ENCODE results near the gene ZWILCH.
"Not testable (repeated sequence)": the region's sequence is repeated elsewhere in the genome, so short reads cannot be mapped to it uniquely, and the experiment has no call there.

ZWILCH gene

GRCh38 chr15:66488525-66488924 lies 16.6 kb upstream of the ZWILCH start:
- DNase-seq (ENCODE audit: low spot score): no peak

GRCh38 chr15:66489179-66489791 lies 15.8 kb upstream of the ZWILCH start:
- no peak for DNase-seq (ENCODE audit: low spot score)

GRCh38 chr15:66491846-66492245 lies 13.3 kb upstream of the ZWILCH start:
- DNase-seq (ENCODE audit: low spot score): no peak

- DNase-seq (ENCODE audit: low spot score): no peak
These were observed 10.9 kb upstream of the ZWILCH start for GRCh38 chr15:66494262-66494661.

- DNase-seq (ENCODE audit: low spot score): no peak
These were observed 8.1 kb upstream of the ZWILCH start for GRCh38 chr15:66496951-66497501.

- DNase-seq (ENCODE audit: low spot score): peak; percentile 90
These were observed 7.3 kb upstream of the ZWILCH start, which contains the start of gene SNAPC5 for GRCh38 chr15:66497502-66498455. Gene SNAPC5, minus strand, starts transcription at chr15:66497762. Its CDS starts 31 bp downstream, at chr15:66497731.

- peak; percentile 19 for DNase-seq (ENCODE audit: low spot score)
These were observed 6.4 kb upstream of the ZWILCH start for GRCh38 chr15:66498501-66499386.

GRCh38 chr15:66500346-66500745 lies 4.8 kb upstream of the ZWILCH start:
- not testable (repeated sequence) for DNase-seq (ENCODE audit: low spot score)

- no peak for DNase-seq (ENCODE audit: low spot score)
These were observed 2.6 kb upstream of the ZWILCH start for GRCh38 chr15:66502491-66502890.

- DNase-seq (ENCODE audit: low spot score): not testable (repeated sequence)
These were observed 2.0 kb upstream of the ZWILCH start for GRCh38 chr15:66503041-66503648.

GRCh38 chr15:66503780-66504562 lies 1.2 kb upstream of the ZWILCH start:
- no peak for DNase-seq (ENCODE audit: low spot score)

GRCh38 chr15:66505430-66505811 lies 295 bp downstream of the ZWILCH start:
- DNase-seq (ENCODE audit: low spot score): no peak

- DNase-seq (ENCODE audit: low spot score): no peak
These were observed 692 bp downstream of the ZWILCH start for GRCh38 chr15:66505818-66506217.

GRCh38 chr15:66508293-66508883 lies 3.3 kb downstream of the ZWILCH start:
- no peak for DNase-seq (ENCODE audit: low spot score)

GRCh38 chr15:66514586-66514985 lies 9.5 kb downstream of the ZWILCH start:
- DNase-seq (ENCODE audit: low spot score): no peak

GRCh38 chr15:66515901-66516322 lies 10.8 kb downstream of the ZWILCH start:
- no peak for DNase-seq (ENCODE audit: low spot score)

- DNase-seq (ENCODE audit: low spot score): no peak
These were observed 18.8 kb downstream of the ZWILCH start for GRCh38 chr15:66523926-66524325.

GRCh38 chr15:66524838-66525237 lies 19.7 kb downstream of the ZWILCH start:
- no peak for DNase-seq (ENCODE audit: low spot score)

GRCh38 chr15:66535056-66535455 lies 29.9 kb downstream of the ZWILCH start:
- DNase-seq (ENCODE audit: low spot score): no peak

- DNase-seq (ENCODE audit: low spot score): no peak
These were observed 37.8 kb downstream of the ZWILCH start for GRCh38 chr15:66542896-66543295.

Data from putamen (tissue), 1 donor.